ENCODE measurements around the gene KRTAP5-4.

The KRTAP5-4 gene

DNA sequence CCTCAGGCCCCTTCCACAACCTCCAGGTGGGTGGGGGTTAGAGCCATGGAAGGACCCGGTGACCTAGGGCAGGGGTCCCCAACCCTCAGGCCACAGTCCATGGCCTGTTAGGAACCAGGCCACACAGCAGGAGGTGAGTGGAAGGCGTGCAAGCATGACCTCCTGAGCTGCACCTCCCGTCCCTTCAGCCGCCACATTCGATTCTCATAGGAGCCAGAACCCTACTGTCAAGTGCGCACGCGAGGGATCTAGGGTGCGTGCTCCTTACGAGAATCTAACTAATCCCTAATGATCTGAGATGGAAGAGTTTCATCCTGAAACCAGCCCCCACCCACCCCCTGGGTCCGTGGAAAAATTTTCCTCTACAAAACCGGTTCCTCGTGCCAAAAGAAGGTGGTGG is 3.6 kb upstream of the KRTAP5-4 start:
- TF ChIP-seq SIN3A (IDR thresholded peaks at IDR 0.05; ENCODE audit: borderline replicate concordance, insufficient read depth, low read length), result no peak
- no peak for TF ChIP-seq FOXP2 (optimal IDR thresholded peaks at IDR 0.05; ENCODE audit: borderline replicate concordance, extremely low read depth, extremely low read length, insufficient read depth)
- TF ChIP-seq POLR2AphosphoS5 (IDR thresholded peaks at IDR 0.05; ENCODE audit: low read depth, low read length), result no peak
- TF ChIP-seq TAF1 (IDR thresholded peaks at IDR 0.05; ENCODE audit: borderline replicate concordance, insufficient read depth, low read length), result no peak
- TF ChIP-seq, protein P1, sequence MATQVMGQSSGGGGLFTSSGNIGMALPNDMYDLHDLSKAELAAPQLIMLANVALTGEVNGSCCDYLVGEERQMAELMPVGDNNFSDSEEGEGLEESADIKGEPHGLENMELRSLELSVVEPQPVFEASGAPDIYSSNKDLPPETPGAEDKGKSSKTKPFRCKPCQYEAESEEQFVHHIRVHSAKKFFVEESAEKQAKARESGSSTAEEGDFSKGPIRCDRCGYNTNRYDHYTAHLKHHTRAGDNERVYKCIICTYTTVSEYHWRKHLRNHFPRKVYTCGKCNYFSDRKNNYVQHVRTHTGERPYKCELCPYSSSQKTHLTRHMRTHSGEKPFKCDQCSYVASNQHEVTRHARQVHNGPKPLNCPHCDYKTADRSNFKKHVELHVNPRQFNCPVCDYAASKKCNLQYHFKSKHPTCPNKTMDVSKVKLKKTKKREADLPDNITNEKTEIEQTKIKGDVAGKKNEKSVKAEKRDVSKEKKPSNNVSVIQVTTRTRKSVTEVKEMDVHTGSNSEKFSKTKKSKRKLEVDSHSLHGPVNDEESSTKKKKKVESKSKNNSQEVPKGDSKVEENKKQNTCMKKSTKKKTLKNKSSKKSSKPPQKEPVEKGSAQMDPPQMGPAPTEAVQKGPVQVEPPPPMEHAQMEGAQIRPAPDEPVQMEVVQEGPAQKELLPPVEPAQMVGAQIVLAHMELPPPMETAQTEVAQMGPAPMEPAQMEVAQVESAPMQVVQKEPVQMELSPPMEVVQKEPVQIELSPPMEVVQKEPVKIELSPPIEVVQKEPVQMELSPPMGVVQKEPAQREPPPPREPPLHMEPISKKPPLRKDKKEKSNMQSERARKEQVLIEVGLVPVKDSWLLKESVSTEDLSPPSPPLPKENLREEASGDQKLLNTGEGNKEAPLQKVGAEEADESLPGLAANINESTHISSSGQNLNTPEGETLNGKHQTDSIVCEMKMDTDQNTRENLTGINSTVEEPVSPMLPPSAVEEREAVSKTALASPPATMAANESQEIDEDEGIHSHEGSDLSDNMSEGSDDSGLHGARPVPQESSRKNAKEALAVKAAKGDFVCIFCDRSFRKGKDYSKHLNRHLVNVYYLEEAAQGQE (IDR thresholded peaks at IDR 0.05; ENCODE audit: insufficient read depth in 1 of 2, low read depth in 2 of 2, low read length in 2 of 2), result no peak

DNA sequence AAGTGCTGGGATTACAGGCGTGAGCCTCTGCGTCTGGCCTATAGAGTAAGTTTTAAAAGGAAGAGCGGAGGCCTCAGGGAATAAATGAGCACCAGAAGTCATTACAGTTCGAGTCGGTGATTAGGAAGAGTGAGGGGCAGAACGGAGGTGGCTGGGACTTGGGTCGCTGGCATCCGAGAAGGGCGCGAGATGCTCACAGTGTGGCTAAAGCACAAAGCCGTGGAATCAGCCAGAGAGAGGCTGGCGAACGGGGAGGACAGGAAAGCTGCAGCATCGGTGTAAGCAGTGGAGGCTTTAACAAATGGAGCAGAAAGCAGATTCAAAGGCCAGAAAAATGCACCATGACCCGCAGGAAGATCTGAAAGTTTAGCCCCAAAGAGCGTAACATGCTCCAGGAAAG is 2.7 kb upstream of the KRTAP5-4 start:
- no peak for TF ChIP-seq POLR2AphosphoS5 (IDR thresholded peaks at IDR 0.05; ENCODE audit: low read depth, low read length)
- no peak for TF ChIP-seq TAF1 (IDR thresholded peaks at IDR 0.05; ENCODE audit: borderline replicate concordance, insufficient read depth, low read length)
- TF ChIP-seq SIN3A (IDR thresholded peaks at IDR 0.05; ENCODE audit: borderline replicate concordance, insufficient read depth, low read length), result no peak
- TF ChIP-seq, protein P1 (IDR thresholded peaks at IDR 0.05; ENCODE audit: insufficient read depth in 1 of 2, low read depth in 2 of 2, low read length in 2 of 2), result no peak
- no peak for TF ChIP-seq FOXP2 (optimal IDR thresholded peaks at IDR 0.05; ENCODE audit: borderline replicate concordance, extremely low read depth, extremely low read length, insufficient read depth)

DNA sequence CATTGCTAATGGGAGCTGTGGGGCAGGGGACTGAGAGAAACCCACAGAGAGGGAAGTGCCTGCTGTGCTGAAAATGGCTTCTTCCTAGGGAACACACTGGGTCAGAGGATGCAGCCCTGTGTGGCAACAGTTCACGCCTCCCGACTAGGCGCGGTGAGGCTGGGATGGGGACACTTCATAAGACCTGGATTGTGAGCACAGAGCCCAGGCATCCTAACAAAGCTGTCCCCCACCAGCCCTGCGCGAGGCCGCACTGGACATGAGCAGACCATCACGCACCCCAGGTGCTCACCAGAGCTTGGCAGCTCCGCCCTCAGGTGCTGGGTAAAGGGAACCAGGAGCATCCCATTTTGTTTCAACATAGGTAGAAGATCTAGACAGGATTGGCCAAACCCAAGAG is 1.8 kb upstream of the KRTAP5-4 start:
- TF ChIP-seq FOXP2 (optimal IDR thresholded peaks at IDR 0.05; ENCODE audit: borderline replicate concordance, extremely low read depth, extremely low read length, insufficient read depth), result no peak
- no peak for TF ChIP-seq POLR2AphosphoS5 (IDR thresholded peaks at IDR 0.05; ENCODE audit: low read depth, low read length)
- no peak for TF ChIP-seq SIN3A (IDR thresholded peaks at IDR 0.05; ENCODE audit: borderline replicate concordance, insufficient read depth, low read length)
- no peak for TF ChIP-seq TAF1 (IDR thresholded peaks at IDR 0.05; ENCODE audit: borderline replicate concordance, insufficient read depth, low read length)

DNA sequence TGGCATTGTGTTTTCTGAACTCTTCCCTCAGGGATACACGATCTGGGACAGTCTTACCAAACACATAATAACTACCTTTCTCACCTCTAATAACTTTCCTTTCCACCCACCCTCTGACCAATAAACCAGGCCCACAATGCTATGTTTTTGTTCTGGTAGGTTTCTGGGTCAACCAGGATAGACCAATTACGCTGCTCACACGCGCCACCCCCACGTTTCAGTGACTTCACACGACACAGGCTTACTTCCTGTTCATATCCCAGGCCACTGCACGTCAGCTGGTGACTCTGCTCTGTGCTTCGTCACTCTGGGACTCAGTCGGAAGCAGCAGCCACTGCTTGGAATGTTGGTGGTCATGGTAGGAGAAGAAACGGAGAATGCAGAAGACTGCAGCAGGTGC is 2.5 kb downstream of the KRTAP5-4 start:
- no peak for TF ChIP-seq SIN3A (IDR thresholded peaks at IDR 0.05; ENCODE audit: borderline replicate concordance, insufficient read depth, low read length)
- TF ChIP-seq POLR2AphosphoS5 (IDR thresholded peaks at IDR 0.05; ENCODE audit: low read depth, low read length), result no peak
- TF ChIP-seq, protein P1 (IDR thresholded peaks at IDR 0.05; ENCODE audit: insufficient read depth in 1 of 2, low read depth in 2 of 2, low read length in 2 of 2), result no peak
- TF ChIP-seq TAF1 (IDR thresholded peaks at IDR 0.05; ENCODE audit: borderline replicate concordance, insufficient read depth, low read length), result no peak

DNA sequence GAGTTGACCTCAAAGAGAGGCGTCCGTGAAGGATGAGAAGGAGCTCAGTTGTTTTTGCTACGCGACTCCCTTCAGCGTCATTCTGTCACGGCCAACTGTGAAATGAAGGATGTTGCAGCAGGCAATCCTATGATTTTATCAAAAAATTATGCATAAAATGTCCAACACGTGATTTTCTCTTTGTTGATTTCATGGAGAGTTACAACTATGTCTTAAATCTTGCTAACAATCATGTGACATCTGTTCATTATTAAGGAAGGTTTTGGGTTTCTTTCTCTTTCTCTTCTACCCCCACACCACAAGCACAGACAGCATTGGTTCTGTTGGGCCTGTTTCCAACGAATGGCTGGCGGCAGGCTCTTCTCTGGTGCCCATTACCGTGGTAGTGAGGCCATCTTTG is 3.7 kb downstream of the KRTAP5-4 start:
- TF ChIP-seq TAF1 (IDR thresholded peaks at IDR 0.05; ENCODE audit: borderline replicate concordance, insufficient read depth, low read length) (no peak), SIN3A (IDR thresholded peaks at IDR 0.05; ENCODE audit: borderline replicate concordance, insufficient read depth, low read length) (no peak), POLR2AphosphoS5 (IDR thresholded peaks at IDR 0.05; ENCODE audit: low read depth, low read length) (no peak)

DNA sequence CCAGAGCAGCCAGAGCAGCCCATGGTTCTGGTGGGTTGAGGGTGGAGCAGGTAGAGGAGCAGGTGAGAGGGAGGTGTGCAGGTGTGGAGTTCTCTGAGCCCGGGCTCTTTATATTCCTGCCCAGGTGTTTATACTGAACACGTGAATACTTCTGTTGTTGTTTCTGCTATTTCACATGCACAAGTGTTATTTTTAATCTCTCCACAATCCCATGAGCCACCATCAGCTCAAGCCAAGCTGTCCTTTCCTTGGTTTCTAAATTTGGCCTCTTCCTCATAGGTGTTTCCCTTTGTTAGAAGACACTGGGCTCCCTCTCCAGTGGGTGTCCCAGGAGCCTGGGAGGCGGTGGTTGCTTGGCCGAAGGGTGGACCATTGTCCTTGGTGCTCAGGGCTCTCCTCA is 13.6 kb downstream of the KRTAP5-4 start, which contains the start of gene KRTAP5-3:
Gene KRTAP5-3 (minus strand): TSS at position 101 of the 400 bp plus-strand sequence. CDS start 78 bp downstream, at position 23.
- no peak for TF ChIP-seq SIN3A (IDR thresholded peaks at IDR 0.05; ENCODE audit: borderline replicate concordance, insufficient read depth, low read length)
- TF ChIP-seq, protein P1 (IDR thresholded peaks at IDR 0.05; ENCODE audit: insufficient read depth in 1 of 2, low read depth in 2 of 2, low read length in 2 of 2), result no peak
- TF ChIP-seq TAF1 (IDR thresholded peaks at IDR 0.05; ENCODE audit: borderline replicate concordance, insufficient read depth, low read length), result no peak
- TF ChIP-seq POLR2AphosphoS5 (IDR thresholded peaks at IDR 0.05; ENCODE audit: low read depth, low read length), result no peak
- no peak for TF ChIP-seq FOXP2 (optimal IDR thresholded peaks at IDR 0.05; ENCODE audit: borderline replicate concordance, extremely low read depth, extremely low read length, insufficient read depth)
